ENCODE measurements around the gene MVB12A.

- no peak for TF ChIP-seq CTCF (IDR thresholded peaks at IDR 0.05)
- no peak for TF ChIP-seq EZH2phosphoT487 (IDR thresholded peaks at IDR 0.05)
These were observed 9.8 kb downstream of the MVB12A start for GRCh38 chr19:17429641-17430113.
